ENCODE results near the gene PRKAB2.
"Not testable (repeated sequence)": the region's sequence is repeated elsewhere in the genome, so short reads cannot be mapped to it uniquely, and the experiment has no call there.

Gene PRKAB2

DNA sequence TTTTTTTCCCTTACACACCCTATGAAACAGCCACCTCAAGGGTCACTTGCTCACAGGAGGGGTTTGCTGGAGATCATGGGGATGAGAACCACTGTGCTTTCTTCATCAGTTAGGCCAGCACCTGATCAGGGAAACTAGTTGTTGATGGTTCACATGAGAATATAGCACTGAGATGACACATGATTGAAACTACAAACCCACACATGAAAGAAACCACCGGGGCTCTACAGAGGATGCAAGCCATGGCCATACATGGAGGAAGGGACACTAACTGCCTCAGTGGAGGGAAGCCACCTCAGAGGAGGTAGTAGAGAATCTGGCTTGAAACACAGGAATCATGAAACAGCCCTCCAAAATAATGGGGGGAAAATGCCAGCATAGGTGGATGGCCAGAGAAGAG is 63.2 kb downstream of the PRKAB2 start:
- TF ChIP-seq CTCF (IDR thresholded peaks at IDR 0.05; ENCODE audit: low read depth, low read length), result no peak
- no peak overlapping the region for H3K4me3 ChIP-seq (ENCODE audit: low read depth, low read length)

DNA sequence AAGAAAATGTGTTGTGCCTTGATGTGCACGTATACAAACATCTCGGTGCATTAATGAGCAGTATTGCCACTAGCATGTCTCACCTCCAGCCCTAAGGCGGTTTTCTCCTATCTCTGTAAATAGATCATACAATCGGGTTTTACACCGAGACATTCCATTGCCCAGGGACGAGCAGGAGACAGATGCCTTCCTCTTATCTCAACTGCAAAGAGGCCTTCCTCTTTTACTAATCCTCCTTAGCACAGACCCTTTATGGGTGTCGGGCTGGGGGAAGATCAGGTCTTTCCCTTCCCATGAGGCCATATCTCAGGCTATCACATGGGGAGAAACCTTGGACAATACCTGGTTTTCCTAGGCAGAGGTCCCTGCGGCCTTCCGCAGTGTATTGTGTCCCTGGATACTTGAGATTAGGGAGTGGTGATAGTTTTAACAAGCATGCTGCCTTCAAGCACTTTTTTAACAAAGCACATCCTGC is 65.8 kb downstream of the PRKAB2 start:
- H3K4me3 ChIP-seq (ENCODE audit: low read depth, low read length), result not testable (repeated sequence)

GRCh38 chr1:147105909-147106308 is 66.4 kb downstream of the PRKAB2 start:
- no peak for TF ChIP-seq CTCF (IDR thresholded peaks at IDR 0.05; ENCODE audit: low read depth, low read length)
- no peak overlapping the region for H3K4me3 ChIP-seq (ENCODE audit: low read depth, low read length)
